ENCODE results near the gene POU3F3.

Gene POU3F3

GRCh38 chr2:104853534-104854497 lies at the start of gene POU3F3:
Gene POU3F3, plus strand, starts transcription at chr2:104854115. Its CDS starts 1,396 bp downstream, at chr2:104855511.
- ChIA-PET CTCF (no interaction called here), POLR2A (no interaction called here)
- no peak for TF ChIP-seq CTCF (IDR thresholded peaks at IDR 0.05; ENCODE audit: insufficient read depth, low read length, missing control alignments)
- H3K4me3 ChIP-seq (ENCODE audit: low read depth, low read length) = peak within 1 kb of the TSS; percentile 43
- DNase-seq (ENCODE audit: low read depth, low spot score) = no peak

- ChIA-PET CTCF (no interaction called here), POLR2A (no interaction called here)
- TF ChIP-seq CTCF (IDR thresholded peaks at IDR 0.05; ENCODE audit: insufficient read depth, low read length, missing control alignments) = peak; percentile 18
- H3K4me3 ChIP-seq (ENCODE audit: low read depth, low read length) = no peak overlapping the region
- DNase-seq (ENCODE audit: low read depth, low spot score) = no peak
Measured at GRCh38 chr2:104804148-104804890, 49.6 kb upstream of the POU3F3 start.

GRCh38 chr2:104812286-104812685 lies 41.6 kb upstream of the POU3F3 start:
- TF ChIP-seq CTCF (IDR thresholded peaks at IDR 0.05; ENCODE audit: insufficient read depth, low read length, missing control alignments) = no peak
- ChIA-PET POLR2A (no interaction called here), CTCF (no interaction called here)
- DNase-seq (ENCODE audit: low read depth, low spot score) = no peak
- H3K4me3 ChIP-seq (ENCODE audit: low read depth, low read length) = no peak overlapping the region

DNA sequence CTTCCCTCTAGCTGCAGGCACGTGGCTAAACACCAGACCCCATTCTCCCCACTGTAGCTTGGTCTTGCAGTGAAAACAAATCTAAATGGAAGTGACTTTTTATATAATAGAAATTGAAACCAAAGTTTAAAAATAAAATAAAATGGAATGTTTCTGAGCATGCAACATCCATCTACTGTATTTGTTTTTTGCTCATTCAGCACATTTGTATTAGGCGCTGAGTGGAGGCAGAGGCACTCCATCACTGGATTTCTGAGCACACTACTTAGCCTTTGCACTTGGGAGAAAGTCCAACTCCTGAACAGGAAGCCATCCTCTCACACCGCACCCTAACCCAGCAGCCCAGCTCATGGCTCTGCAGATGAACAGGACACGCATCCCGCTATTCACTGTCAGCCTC lies 37.8 kb upstream of the POU3F3 start:
- CTCF ChIA-PET = no interaction called here
- no peak overlapping the region for H3K4me3 ChIP-seq (ENCODE audit: low read depth, low read length)
- POLR2A ChIA-PET = no interaction called here
- no peak for TF ChIP-seq CTCF (IDR thresholded peaks at IDR 0.05; ENCODE audit: insufficient read depth, low read length, missing control alignments)
- DNase-seq (ENCODE audit: low read depth, low spot score) = no peak

GRCh38 chr2:104818264-104818663 lies 35.7 kb upstream of the POU3F3 start:
- DNase-seq (ENCODE audit: low read depth, low spot score) = no peak
- POLR2A ChIA-PET = no interaction called here
- no peak overlapping the region for H3K4me3 ChIP-seq (ENCODE audit: low read depth, low read length)
- no peak for TF ChIP-seq CTCF (IDR thresholded peaks at IDR 0.05; ENCODE audit: insufficient read depth, low read length, missing control alignments)
- CTCF ChIA-PET = interaction anchor here (1.5 kb wide), 1 partner anchor 10 kb away, joined by 3 read pairs; no protein-coding TSS in a partner anchor

DNA sequence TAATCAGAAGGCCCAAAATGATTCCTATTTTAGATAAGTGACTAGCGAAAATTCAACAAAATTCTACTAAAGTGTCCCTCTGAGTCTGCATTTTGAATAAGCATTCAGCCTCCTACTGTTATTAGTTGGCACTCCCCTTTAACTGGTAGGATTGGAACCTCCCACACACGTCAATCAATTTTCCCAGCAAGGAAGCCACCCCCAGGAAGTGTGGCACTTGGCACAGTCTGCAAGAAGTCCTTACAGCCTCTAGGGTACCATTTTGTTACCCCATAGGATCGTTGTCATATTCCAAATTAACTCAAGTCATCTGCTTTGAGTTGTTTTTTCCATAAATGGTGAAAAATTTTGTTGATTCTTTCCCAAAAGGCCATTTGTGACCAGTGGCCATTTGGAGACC lies 33.8 kb upstream of the POU3F3 start:
- CTCF ChIA-PET = no interaction called here
- POLR2A ChIA-PET = no interaction called here
- no peak for TF ChIP-seq CTCF (IDR thresholded peaks at IDR 0.05; ENCODE audit: insufficient read depth, low read length, missing control alignments)
- no peak overlapping the region for H3K4me3 ChIP-seq (ENCODE audit: low read depth, low read length)
- DNase-seq (ENCODE audit: low read depth, low spot score) = no peak

Measured in AG04449 (cell line).